Left ventricle myocardium inferior (tissue), 1 donor: ENCODE measurements around the gene SRMS. TPM values are rescaled to one million over a fixed set of nuclear protein-coding genes. Genes with fewer than 3 reads are reported as not detected.

Experiments used
- DNase-seq: peaks from one replicate; pipeline ENCODE4 v3.0.0-alpha.2; 2020
- H3K27ac ChIP-seq: fragments of 200-600 bp; replicated peaks from 2 replicates; pipeline ENCODE4 v1.8.0; 2021
- H3K27me3 ChIP-seq: fragments of 200-600 bp; 2 replicates; pipeline ENCODE4 v1.8.0; 2021; ENCODE audit warnings: low read depth
- H3K36me3 ChIP-seq: fragments of 200-600 bp; 2 replicates; pipeline ENCODE4 v1.8.0; 2021
- H3K4me1 ChIP-seq: fragments of 200-600 bp; 2 replicates; pipeline ENCODE4 v1.8.0; 2021
- H3K4me3 ChIP-seq: fragments of 200-600 bp; 2 replicates; pipeline ENCODE4 v1.8.0; 2021; ENCODE audit warnings: mild to moderate bottlenecking, moderate library complexity
- H3K9me3 ChIP-seq: fragments of 200-600 bp; replicated peaks from 2 replicates; pipeline ENCODE4 v1.8.0; 2021
- CTCF ChIP-seq: fragments of 200-600 bp; IDR thresholded peaks from 2 replicates; pipeline ENCODE4 v1.8.0; 2021; ENCODE audit warnings: antibody characterized with exemption, mild to moderate bottlenecking, borderline replicate concordance
- intact Hi-C: fragments of 100-400 bp; cut with micrococcal nuclease; formaldehyde crosslinking; loops from one replicate; pipeline ENCODE4 v1.11.0; 2022
- total RNA-seq: library from RNA; stranded (reverse); fragmentation: NEBNext Ultra II Directional; extraction: Animal tissue kit (Norgen Biotek cat#: 25700); gene quantifications from one replicate; pipeline ENCODE4 v1.2.1, GENCODE V29; 2021
- donor health status: DM: no; HTN: yes; CAD: no; lungs with severe emphysema.

The SRMS gene
- total RNA-seq, 1 donor from 2014 or later: not detected

DNA sequence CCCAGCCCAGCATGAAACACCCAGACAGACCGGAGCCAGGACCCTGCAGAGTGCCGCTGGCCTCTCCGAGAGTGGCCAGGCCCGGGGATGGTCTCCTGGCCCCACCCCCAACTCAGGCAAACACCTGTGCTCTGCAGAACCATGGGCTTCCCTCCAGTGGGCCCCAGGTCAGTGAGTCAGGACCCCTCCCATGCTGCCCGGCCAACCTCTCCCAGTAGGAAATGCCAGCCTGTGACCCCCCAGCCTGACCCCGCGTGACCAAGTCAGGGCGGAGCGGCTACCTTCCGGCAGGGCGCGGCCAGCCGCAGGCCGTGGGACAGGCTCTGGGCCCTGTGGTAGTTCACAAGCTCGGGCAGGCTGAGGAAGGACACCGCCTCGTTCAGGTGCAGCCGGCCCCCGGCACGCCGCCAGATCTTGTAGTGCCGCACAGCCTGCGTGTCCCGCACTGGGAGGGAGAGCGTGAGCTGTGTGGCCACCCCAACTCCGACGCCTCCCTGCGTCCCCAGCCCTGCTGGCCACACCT is 13.6 kb downstream of the SRMS start:
- H3K4me1 ChIP-seq: peaks cover 25% of the 10 kb centered on the region
- H3K4me3 ChIP-seq: no peak overlapping the region
- DNase-seq: no peak
- no peaks in the 10 kb centered on the region for H3K36me3 ChIP-seq
- no peaks in the 10 kb centered on the region for H3K9me3 ChIP-seq
- no peak for TF ChIP-seq CTCF
- H3K27ac ChIP-seq: no peak overlapping the region
- H3K27me3 ChIP-seq: peaks cover 37% of the 10 kb centered on the region
- intact Hi-C loops: no loop called here

- Histone ChIP-seq H3K4me3 (no peak overlapping the region), H3K27ac (no peak overlapping the region), H3K9me3 (no peaks in the 10 kb centered on the region), H3K36me3 (no peaks in the 10 kb centered on the region), H3K4me1 (peaks cover 22% of the 10 kb centered on the region), H3K27me3 (peaks cover 37% of the 10 kb centered on the region)
- DNase-seq: no peak
- TF ChIP-seq CTCF: no peak
- intact Hi-C loops: no loop called here
These were observed 14.2 kb downstream of the SRMS start for GRCh38 chr20:63533388-63533787.

DNA sequence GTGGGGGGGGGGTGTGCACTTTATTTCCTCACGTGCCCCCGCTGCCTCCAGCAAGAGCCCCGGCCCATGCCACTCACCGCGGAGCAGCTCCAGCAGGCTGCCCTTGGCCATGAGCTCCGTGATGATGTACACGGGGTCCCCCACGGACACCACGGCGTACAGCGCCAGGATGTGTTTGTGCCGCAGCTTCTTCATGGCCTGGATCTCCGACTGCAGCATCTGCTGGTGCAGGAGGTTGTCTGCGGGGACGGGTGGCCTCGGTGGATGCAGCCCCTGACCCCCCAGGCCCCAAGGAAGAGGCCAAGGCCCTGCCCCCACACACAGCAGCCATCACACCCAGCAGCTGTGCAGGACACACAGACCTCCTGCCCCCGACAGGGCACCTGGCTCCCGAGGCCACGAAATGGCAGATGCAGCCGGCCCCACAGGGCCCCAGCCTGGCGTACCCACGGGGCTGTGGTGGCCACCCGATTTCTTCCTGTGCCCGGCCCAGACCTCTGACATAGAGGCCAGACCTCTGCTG is 15.0 kb downstream of the SRMS start:
- H3K27ac ChIP-seq: no peak overlapping the region
- peaks cover 37% of the 10 kb centered on the region for H3K27me3 ChIP-seq
- intact Hi-C loops: no loop called here
- no peaks in the 10 kb centered on the region for H3K36me3 ChIP-seq
- H3K9me3 ChIP-seq: no peaks in the 10 kb centered on the region
- no peak for TF ChIP-seq CTCF
- peaks cover 13% of the 10 kb centered on the region for H3K4me1 ChIP-seq
- no peak for DNase-seq
- H3K4me3 ChIP-seq: no peak overlapping the region

GRCh38 chr20:63531686-63532448 is 15.7 kb downstream of the SRMS start:
- H3K4me1 ChIP-seq: peaks cover 6% of the 10 kb centered on the region
- no peaks in the 10 kb centered on the region for H3K9me3 ChIP-seq
- peaks cover 33% of the 10 kb centered on the region for H3K27me3 ChIP-seq
- H3K27ac ChIP-seq: no peak overlapping the region
- no peaks in the 10 kb centered on the region for H3K36me3 ChIP-seq
- no peak overlapping the region for H3K4me3 ChIP-seq
- intact Hi-C loops: no loop called here
- TF ChIP-seq CTCF: no peak
- DNase-seq: no peak

DNA sequence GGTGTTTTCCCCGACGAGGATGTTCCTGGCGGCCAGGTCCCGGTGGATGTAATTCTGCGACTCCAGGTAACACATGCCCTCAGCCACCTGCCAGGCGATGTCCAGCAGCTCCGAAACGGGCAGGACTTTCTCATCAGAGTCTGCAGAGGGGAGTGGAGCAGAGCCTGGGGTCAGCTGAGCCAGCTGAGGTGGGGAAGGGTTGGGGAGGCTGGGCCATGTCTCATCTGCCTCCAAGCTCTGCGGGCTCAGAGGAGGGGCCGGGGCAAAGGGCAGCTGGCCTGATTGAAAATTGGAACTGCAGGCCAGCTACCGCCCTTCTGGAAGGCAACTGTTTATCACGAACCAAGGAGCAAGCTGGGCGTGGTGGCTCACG is 16.8 kb downstream of the SRMS start:
- H3K4me3 ChIP-seq: no peak overlapping the region
- no peak for TF ChIP-seq CTCF
- no peaks in the 10 kb centered on the region for H3K9me3 ChIP-seq
- H3K27ac ChIP-seq: no peak overlapping the region
- no peaks in the 10 kb centered on the region for H3K36me3 ChIP-seq
- intact Hi-C loops: no loop called here
- H3K4me1 ChIP-seq: peaks cover 6% of the 10 kb centered on the region
- peaks cover 25% of the 10 kb centered on the region for H3K27me3 ChIP-seq
- no peak for DNase-seq
